ENCODE measurements around the gene OPN1LW.

DNA sequence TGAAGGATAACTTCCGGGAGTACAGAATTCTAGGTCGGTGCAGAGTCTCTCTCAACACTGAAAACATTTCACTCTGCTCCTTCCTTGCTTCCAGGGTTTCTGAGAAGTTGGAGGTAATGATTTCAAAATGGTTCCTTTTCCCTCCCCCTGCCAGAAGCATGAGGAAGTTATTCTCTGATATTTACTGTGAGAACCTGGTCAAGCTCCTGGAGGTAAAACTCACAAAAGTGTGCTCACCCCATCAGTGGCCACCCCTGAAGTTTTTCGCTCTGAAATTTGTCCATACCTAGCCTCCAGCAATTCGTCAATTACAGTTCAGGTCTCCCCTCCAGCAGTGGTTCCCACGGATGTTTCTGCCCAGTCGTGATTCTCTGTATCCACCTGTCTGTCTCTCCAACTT is 30.3 kb upstream of the OPN1LW start:
- TF ChIP-seq, protein P1, sequence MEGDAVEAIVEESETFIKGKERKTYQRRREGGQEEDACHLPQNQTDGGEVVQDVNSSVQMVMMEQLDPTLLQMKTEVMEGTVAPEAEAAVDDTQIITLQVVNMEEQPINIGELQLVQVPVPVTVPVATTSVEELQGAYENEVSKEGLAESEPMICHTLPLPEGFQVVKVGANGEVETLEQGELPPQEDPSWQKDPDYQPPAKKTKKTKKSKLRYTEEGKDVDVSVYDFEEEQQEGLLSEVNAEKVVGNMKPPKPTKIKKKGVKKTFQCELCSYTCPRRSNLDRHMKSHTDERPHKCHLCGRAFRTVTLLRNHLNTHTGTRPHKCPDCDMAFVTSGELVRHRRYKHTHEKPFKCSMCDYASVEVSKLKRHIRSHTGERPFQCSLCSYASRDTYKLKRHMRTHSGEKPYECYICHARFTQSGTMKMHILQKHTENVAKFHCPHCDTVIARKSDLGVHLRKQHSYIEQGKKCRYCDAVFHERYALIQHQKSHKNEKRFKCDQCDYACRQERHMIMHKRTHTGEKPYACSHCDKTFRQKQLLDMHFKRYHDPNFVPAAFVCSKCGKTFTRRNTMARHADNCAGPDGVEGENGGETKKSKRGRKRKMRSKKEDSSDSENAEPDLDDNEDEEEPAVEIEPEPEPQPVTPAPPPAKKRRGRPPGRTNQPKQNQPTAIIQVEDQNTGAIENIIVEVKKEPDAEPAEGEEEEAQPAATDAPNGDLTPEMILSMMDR (IDR thresholded peaks at IDR 0.05 in 8 of 11, conservative IDR thresholded peaks at IDR 0.05 in 3 of 11) = no peak
- TF ChIP-seq POLR2A (IDR thresholded peaks at IDR 0.05) = no peak
- no peak for TF ChIP-seq POLR2AphosphoS5 (IDR thresholded peaks at IDR 0.05)
